ENCODE measurements around the gene TRAPPC4. TPM values are rescaled to one million over a fixed set of nuclear protein-coding genes. Genes with fewer than 3 reads are reported as not detected.
"Not testable (repeated sequence)": the region's sequence is repeated elsewhere in the genome, so short reads cannot be mapped to it uniquely, and the experiment has no call there.

Gene TRAPPC4
- total RNA-seq, 1 donor from 2014 or later, result 52.8 TPM

GRCh38 chr11:119012629-119013170 lies 5.9 kb upstream of the TRAPPC4 start:
- no peak for DNase-seq (ENCODE audit: low spot score)

- DNase-seq (ENCODE audit: low spot score), result no peak
Observed at GRCh38 chr11:119014209-119014924, 4.2 kb upstream of the TRAPPC4 start.

- DNase-seq (ENCODE audit: low spot score), result no peak
Observed at GRCh38 chr11:119015054-119015611, 3.4 kb upstream of the TRAPPC4 start.

DNA sequence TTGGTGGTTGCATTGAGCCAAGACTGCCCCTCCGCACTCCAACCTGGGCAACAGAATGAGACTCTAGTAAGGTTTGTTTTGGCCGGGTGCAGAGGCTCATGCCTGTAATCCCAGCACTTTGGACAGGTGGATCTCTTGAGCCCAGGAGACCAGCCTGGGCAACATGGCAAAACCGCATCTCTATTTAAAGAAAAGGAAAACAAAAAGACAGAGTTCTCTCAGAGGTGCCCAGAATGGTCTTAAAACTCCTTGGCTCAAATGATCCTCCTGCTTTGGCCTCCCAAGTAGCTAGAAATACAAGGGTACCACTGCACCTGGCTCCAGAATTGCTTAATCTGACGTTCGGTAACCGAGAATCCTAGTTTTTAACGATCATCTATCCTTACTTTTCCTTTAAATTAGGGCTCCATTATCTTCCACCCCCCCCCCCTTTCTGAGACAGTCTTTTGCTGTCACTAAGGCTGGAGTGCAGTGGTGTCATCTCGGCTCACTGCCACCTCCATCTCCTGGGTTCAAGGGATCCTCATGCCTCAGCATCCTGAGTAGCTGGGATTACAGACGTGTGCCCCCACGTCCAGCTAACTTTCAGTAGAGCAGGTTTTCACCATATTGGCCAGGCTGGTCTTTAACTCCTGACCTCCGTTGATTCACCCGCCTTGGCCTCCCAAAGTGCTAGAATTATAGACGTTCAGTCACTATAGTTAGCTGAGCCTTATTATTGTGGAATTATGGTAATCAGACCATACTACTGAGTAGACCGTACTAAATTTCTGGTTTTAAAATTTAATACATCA lies 2.2 kb upstream of the TRAPPC4 start:
- no peak for DNase-seq (ENCODE audit: low spot score)

DNA sequence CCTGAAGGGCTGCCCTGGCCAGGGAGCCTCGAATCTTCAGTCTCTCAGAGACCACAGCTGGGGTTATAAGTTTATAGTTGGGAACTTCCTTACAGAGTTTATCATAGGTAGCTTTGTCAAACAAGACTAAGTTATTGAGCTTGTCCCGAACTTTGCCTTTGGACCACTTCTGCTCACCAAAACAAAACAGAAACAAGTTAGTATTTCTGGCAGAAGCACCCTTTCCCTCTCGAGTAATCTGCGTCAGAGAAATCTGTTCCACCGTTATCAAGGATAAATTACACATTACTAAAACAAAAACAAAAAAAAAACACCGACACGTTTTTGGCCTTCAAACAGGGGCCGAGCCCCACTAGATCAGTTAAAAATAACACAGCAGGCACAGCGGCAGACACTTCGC lies 1.2 kb upstream of the TRAPPC4 start:
- not testable (repeated sequence) for DNase-seq (ENCODE audit: low spot score)

GRCh38 chr11:119019996-119020395 lies 1.4 kb downstream of the TRAPPC4 start:
- no peak for DNase-seq (ENCODE audit: low spot score)

GRCh38 chr11:119021631-119022030 lies 3.1 kb downstream of the TRAPPC4 start:
- no peak for DNase-seq (ENCODE audit: low spot score)

DNA sequence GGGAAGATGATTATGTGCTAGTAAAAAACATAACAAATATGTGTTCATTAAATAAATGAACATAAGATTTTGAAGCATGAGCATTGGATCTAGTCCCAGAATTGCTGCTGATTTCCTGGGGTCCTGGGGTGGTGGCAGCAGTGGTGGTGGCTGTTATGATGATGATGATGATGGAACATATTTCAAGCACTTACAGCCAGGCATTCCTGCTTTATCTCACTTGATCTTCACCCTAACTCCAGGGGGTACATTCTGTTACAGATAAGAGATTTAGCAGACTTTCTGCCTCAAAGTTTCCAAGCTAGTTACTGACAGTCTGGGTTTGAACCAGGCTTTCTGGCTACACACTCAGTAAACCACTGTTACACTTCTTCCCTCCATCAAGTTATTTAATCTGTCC lies 5.2 kb downstream of the TRAPPC4 start:
- no peak for DNase-seq (ENCODE audit: low spot score)

- DNase-seq (ENCODE audit: low spot score), result no peak
Observed at GRCh38 chr11:119024430-119025098, 6.0 kb downstream of the TRAPPC4 start.

DNA sequence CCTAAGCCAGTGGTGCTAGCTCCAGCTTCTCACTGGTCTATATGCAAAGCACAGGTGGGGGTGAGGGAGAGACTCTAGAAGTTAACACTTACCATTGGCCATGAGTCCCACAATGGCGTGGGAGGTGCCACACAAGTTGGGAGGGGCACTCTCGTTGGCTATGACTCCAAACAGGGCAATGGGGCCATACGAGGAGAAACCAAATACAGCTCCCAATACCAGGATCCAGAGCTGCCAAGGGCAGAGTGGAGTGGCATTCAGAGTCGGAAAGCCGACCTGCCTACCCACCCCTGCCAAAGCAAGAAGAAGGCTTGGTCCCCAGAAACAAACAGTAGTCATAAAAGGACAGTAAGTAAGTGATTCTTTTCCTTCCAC lies 6.5 kb downstream of the TRAPPC4 start:
- no peak for DNase-seq (ENCODE audit: low spot score)

- no peak for DNase-seq (ENCODE audit: low spot score)
Observed at GRCh38 chr11:119025541-119025940, 7.0 kb downstream of the TRAPPC4 start.

- no peak for DNase-seq (ENCODE audit: low spot score)
Observed at GRCh38 chr11:119025978-119026766, 7.6 kb downstream of the TRAPPC4 start.

DNA sequence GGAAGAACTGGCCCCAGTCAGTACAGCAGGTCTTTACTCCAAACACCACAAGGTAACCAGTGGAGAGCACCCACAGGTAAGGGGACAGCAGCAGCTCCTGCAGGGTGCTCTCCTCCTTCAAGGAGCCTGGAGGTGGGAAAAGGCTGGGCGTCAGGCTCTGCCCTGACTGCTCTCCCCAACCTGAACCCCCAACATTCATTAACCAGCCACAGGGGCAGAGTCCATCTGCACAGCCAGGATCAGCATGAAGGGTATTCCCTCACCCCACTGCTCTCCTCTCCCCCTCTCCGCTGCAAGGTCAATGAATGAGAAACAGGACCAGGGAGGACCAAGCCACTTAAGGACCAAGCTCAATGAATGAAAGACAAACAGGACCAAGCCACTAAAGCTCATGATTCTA lies 8.4 kb downstream of the TRAPPC4 start:
- DNase-seq (ENCODE audit: low spot score), result no peak

GRCh38 chr11:119027561-119028345 lies 9.2 kb downstream of the TRAPPC4 start:
- no peak for DNase-seq (ENCODE audit: low spot score)

DNA sequence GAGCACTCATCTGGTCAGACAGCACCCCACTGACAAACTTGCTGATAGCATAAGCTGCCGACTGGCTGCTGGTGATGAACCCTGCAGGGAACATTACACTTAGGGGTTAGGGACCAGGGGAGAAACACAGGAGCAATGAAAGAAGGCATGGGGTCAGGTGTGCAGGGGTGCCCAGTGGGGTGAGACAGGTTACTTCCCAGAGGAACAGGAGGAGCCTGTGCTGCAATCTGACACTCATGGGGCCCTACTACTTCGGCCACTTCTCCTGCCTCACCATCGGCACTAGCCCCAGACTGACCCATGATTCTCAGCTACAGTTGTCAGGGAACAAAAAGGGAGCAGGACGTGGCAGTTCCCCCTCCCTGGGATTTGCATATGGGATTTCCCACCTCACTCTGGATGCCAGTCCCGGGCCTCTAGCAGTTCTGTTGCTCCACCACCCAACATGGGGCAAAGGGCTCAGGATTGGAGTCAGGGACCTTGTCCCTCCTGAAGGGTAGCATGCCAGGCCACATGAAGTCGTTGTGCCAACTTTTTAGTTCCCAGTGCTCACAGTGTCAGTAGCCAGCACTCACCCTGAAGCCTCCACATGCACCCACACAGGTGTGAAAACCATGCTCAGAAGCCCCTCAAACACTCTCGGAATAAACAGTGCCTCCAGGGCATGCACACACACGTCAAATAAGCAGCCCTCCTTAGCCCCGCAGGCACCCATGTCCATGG lies 9.9 kb downstream of the TRAPPC4 start:
- DNase-seq (ENCODE audit: low spot score), result no peak

GRCh38 chr11:119029069-119029339 lies 10.4 kb downstream of the TRAPPC4 start:
- DNase-seq (ENCODE audit: low spot score), result no peak

- no peak for DNase-seq (ENCODE audit: low spot score)
Observed at GRCh38 chr11:119029340-119030028, 10.9 kb downstream of the TRAPPC4 start.

GRCh38 chr11:119030029-119030328 lies 11.4 kb downstream of the TRAPPC4 start:
- DNase-seq (ENCODE audit: low spot score), result no peak

Data from mesenteric fat pad (tissue), 1 donor.